GM18511 (cell line): ENCODE data around the gene MPIG6B.

Source experiments
- ATAC-seq: cut with Tn5 transposase; IDR thresholded peaks from one replicate; pipeline ENCODE4 v1.9.1; 2021; ENCODE audit warnings: mild to moderate bottlenecking, moderate library complexity; ENCODE audit not compliant: unreplicated experiment

Gene MPIG6B, protein sequence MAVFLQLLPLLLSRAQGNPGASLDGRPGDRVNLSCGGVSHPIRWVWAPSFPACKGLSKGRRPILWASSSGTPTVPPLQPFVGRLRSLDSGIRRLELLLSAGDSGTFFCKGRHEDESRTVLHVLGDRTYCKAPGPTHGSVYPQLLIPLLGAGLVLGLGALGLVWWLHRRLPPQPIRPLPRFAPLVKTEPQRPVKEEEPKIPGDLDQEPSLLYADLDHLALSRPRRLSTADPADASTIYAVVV

DNA sequence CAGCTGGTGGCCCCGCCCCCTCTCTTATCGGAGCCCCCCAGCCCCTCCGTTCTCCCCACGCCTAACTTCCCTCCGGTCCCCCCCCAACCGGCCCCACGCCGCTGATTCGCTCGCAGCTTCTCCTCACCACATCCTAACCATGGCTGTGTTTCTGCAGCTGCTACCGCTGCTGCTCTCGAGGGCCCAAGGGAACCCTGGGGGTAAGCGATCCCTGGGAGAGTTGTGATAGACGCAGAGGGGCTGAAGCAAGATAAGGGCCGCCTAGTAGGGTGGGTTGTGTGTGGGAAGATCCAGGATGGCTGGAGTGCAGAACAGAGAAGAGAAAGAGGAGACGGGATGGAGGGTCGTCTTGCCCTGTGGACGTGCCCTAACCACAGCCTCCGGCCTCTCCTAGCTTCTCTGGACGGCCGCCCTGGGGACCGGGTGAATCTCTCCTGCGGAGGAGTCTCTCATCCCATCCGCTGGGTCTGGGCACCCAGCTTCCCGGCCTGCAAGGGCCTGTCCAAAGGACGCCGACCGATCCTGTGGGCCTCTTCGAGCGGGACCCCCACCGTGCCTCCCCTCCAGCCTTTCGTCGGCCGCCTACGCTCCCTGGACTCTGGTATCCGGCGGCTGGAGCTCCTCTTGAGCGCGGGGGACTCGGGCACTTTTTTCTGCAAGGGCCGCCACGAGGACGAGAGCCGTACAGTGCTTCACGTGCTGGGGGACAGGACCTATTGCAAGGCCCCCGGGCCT, at the start of gene MPIG6B:
TSS of gene MPIG6B (plus strand) at position 129 of the 735 bp plus-strand sequence. CDS start at position 140, 11 bp downstream.
- ATAC-seq, result no peak

GRCh38 chr6:31676322-31676903, 46.8 kb upstream of the MPIG6B start:
- ATAC-seq, result no peak

GRCh38 chr6:31676904-31677303, 46.3 kb upstream of the MPIG6B start:
- no peak for ATAC-seq

DNA sequence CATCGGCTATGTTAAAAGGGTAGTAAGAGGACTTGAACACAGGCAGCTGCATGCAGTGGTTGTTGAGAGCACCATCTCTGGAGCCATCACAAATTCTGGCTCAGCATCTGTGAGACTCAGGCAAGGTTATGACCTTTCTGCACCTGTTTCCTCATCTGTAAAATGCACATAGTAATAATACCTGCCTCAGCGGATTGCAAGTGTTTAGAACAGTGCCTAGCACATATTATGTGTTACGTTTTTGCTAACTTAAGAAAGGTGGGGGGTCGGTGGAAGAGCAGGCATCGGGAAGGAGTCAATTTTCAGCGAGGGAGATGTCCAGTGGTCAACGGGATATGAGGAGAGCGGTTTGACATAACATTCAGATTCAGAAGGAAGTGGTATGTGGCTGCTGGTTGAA, 45.2 kb upstream of the MPIG6B start:
- no peak for ATAC-seq

DNA sequence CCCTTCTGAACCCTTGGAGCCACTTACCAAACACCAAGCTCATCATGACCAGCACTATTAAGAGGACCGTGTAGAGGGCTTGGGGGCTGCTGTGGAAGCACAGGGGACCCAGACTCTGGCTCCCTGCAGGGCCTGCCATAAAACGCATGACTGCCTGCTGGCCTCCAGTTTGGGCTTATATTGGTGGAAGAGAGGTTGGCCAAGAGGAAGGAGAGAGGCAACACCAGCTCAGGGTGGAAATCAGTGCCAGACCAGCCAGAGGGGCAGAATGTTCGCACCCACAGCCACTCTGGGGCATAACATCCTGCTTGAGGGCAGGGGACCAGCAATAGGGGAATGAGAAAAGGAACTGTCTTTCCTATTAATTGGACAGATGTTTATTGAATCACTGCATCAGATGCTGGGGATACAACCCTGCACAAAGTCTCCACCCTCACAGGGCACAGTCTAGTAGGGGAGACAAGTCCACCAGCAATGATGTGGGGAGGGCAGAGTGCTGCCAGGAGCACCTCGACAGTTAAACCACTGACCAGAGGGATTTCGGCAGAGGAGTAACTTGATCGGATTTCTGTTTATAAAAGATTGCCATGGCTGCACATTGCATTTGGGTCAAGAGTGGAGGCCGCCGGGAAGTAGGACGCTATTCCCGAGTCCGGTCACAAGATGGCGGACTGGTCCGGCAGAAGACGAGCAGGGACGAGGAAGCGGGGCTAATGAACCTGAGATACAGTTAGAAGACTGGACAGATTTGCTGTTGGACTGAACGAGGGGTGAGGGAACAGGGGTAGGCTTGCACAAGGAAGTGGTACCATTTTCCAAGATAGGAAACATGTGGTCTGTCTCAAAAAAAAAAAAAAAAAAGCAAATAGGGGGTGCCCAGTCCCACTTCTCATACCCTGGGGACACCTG, 42.7 kb upstream of the MPIG6B start, which contains the start of gene LY6G5C:
TSS of gene LY6G5C (minus strand) at position 842 of the 909 bp plus-strand sequence. CDS start at position 148, 694 bp downstream.
- no peak for ATAC-seq

DNA sequence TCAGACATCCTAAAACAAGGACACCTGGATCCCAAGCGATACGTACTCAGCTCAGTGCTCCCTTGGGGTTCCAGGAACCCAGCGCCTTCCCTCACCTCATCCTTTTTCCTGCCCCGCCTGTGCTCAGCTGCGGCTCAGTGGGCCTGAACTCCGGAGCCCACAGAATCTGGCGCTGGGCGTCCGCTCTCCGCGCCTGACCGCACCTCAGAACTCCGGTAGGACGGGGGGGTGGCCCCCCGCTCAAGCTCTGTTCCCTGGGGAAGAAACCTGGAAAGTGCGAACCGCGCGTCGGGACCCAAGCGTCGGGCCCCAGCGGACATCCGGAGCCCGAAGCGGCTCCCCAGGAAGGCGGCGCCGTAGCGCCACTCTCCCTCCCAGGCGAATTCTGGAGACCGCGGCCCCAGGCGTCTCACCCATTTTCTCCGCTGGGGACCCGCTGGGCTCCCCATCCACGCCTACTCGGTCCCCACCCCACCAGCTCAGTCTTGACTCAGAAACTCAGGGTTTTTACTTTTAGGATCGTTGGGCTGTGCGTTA, 42.0 kb upstream of the MPIG6B start:
- ATAC-seq, result no peak

DNA sequence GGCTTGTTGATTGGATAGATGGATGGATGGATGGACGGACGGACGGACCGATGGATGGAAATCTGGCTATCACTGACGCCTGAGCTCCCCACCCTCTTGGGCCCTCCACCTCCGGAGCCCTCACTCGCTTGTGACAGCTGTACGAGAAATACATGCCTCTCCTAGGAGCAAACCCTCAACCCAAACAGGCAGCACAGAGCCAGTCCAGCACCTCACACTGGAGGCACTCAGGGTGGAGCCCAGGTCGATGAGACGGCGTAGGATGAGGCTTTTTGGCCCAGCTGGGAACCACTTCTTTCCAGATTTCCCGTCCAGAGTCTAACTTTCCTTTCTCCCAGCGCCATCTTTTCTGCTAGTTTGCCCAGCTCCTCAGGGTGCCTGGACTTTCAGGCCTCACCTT, 39.6 kb upstream of the MPIG6B start:
- ATAC-seq, result no peak

GRCh38 chr6:31686483-31686882, 36.7 kb upstream of the MPIG6B start:
- ATAC-seq, result no peak

- ATAC-seq, result no peak
Measured at GRCh38 chr6:31687321-31687720, 35.9 kb upstream of the MPIG6B start.

DNA sequence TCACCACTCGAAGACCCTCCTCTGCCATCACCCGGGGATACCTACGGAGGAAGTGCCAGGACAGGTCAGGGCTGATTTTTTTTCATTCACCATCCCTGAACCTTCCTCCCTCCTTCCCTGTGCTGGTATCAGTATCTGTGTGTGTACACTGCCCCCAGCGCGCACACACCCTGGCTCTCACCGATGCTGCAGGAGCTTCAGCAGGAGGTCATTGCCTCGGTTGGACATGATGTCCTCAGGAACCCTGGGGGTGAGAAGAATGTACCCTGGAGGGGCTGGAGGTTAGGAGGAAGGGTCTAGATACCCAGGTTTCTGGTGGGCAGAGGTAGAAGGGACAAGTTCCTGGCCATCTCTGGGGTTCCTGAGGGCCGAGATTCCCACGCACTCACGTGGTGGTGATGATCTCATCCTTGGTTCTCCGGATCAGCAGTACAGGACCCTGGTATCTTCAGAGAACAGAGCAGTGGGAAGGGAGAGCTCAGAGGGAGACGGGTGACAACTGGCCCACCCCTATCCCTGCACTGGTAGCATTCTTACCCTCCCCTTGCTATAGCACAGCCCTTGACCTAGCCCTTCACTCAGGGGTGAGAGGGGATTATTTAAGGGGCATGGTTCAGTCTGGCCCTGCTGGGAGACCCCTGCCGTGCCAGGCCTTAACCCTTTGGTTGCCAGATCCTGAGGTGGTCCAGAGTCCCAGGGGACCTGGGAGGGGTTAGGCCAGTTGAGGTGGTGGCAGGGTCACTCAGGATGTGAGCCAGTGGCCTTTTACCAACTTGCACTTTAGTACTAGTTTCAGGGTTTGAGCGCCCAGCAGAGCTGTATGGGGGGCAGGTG, 35.1 kb upstream of the MPIG6B start:
- ATAC-seq, result no peak

- no peak for ATAC-seq
Measured at GRCh38 chr6:31689249-31690110, 33.7 kb upstream of the MPIG6B start.

DNA sequence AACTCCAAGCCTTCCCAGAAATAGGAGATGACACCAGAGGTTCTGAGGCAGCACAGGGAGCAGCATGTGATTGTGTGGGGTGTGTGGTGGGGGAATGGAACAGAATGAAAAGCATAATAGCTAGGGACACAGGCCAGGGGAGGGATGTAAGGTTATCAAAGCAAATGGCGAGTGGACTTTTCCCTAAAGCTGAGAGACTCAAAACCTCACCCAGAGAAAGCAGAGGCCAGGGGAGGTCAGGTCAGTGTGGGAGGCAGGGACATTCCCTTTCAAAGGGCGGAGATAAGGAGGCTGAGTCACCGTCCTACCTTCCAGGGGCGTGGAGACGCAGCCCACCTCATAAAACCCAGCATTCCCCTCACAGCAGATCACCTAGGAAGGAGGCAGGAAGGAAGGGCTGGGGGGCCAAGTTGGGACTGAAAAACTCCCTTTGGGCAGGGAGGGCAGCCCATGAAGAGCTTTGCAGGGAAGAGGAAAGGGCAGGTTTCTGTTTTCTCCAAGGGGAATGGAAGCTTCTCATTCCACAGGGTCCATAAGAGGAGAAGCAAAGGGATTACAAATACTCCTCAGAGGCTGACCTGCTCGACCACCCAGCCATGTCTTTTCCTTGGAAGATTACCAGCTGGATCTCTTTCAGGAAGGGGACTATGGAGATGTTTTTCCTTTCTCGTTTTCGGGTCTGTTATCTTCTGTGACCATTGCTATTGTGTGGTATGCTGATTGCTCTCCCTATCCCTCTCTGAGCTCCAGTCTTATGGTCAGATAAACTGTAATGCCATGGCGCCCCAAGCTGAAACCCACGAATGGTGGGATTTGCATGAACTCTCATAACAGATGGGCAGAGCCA, 32.7 kb upstream of the MPIG6B start:
- ATAC-seq, result no peak

- ATAC-seq, result no peak
Measured at GRCh38 chr6:31691078-31691463, 32.1 kb upstream of the MPIG6B start.

GRCh38 chr6:31691564-31692108, 31.5 kb upstream of the MPIG6B start:
- ATAC-seq, result no peak

DNA sequence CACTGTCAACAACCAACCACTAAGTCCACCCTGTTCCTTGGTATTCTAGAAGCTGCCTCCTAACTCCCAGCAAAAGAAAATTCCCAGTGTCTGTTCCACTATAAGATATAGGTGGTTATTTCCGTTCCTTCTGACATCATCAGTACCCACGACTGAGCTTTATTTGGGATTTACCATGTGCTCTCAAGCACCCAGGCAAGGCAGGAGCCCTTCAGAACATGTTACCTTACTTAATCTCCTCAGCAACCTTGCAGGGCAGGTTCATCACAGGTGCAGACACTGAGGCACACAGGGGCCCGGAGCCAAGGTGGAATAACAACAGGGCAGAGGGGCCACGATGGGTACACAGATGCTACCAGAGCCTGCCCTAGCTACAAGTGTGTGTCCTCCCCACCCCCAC, 30.8 kb upstream of the MPIG6B start:
- no peak for ATAC-seq

DNA sequence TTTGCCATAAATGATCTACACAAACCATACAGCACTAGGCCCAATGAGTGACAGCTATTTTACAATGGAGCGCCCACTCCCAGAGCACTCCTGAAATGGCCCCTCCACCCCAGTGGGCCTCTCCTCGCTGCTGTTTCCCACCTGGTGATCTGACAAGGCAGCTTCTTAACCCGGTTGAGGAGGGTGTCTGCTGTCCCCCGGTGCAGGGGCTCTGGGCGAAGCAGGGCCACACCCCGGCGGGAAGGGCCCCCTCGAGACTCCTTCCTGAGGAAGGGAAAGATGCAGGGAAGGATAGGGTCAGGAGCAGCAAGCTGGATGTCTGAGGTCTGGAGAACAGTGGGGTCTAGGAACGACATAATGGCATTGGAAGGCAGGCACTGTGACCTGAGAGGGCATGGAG, 30.3 kb upstream of the MPIG6B start:
- ATAC-seq, result no peak

DNA sequence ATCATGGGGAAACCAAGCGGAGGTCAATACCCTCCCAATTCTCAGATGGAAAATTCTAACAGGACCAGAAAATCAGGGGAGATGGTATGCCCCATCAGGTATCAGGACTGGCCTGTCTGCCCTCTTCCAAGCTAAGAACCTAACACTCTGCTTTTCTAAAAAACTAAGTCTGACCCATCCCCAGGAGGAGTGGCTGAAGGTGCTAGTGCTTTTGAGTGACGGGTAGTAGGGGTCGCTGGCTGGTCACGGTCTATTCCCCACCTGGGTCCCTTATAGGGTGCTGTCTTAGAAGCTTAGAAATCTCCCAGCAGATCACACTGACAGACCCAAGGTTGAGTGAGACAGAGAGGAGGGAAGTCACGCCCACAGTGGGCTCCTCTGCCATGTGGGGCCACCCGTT, 29.6 kb upstream of the MPIG6B start:
- ATAC-seq, result no peak

DNA sequence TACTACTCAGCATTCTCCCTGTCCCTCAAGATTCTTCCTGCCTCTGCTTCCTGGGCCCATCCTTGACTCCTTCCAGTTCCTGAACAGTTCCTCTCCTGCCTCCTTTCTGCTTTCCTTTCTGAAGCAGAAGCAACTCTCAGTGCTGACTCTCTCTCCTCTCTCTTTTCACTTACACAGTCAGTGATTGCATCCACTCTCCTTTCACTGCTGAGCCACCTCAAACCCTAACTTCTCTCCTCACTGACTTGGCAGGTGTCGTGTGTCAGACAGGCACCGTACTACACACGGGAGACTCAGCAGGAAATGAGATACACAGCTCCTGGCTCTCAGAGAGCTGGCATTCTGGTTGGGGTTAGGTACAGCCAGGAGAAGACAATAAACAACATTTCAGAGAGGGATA, 25.6 kb upstream of the MPIG6B start:
- ATAC-seq, result no peak
